Sigmoid colon (tissue), 4 donors: ENCODE measurements around the gene COL6A5.

Experiments used
- EP300 ChIP-seq, 4 donors: sonication (generic); formaldehyde crosslinking; IDR thresholded peaks; one replicate each; pipeline ENCODE4 v1.6.1; 2017; ENCODE audit warnings: antibody characterized with exemption in 4 of 4
- POLR2A ChIP-seq, 2 donors: fragments of 450-650 bp; IDR thresholded peaks; one replicate each; pipeline ENCODE4 v1.6.1; 2016; ENCODE audit warnings: antibody characterized with exemption in 2 of 2, mild to moderate bottlenecking in 2 of 2, moderate library complexity in 2 of 2

DNA sequence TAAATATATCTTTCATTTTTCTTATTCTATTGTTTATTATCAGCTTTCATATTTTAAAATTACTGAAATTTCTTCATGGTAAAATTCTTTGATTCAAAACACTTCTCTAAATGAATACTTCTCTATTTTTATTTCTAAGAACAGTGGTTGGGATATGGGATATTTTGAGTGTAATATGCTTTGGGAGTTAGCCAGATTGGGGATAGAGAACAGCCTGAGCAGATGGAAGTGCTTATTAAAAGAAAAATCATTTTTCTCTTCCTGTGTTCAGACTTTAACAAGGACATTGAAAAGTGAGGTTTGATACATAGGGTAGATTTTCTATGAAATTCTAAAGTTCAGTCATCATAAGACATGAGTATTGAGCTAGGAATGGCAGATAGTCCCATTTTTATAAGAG lies 84.8 kb downstream of the COL6A5 start:
- TF ChIP-seq EP300 (IDR thresholded peaks at IDR 0.05) (no peak), POLR2A (IDR thresholded peaks at IDR 0.05) (no peak)
